Measurements from ENCODE around the gene LILRA5.
"Not testable (repeated sequence)": the region's sequence is repeated elsewhere in the genome, so short reads cannot be mapped to it uniquely, and the experiment has no call there.

DNA sequence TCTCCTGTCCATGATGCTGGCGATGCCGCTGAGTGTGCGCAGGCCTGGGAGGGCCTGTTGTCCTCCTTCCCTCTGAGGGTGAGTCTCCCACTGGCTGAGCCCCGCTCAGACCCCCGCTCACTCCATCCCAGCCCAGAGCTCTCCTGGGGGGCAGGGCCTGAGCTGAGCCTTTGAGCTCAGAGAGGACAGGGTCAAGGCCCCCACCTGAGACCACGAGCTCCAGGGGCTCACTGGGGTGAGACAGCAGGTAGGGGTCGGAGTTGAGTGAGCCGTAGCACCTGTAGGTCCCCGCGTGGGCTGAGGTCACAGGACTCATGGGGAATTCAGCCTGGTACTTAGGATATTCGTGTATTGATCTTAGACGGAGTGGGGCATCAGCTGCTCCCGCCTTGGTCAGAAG lies 34.9 kb downstream of the LILRA5 start:
- not testable (repeated sequence) for TF ChIP-seq GABPA (IDR thresholded peaks at IDR 0.05; ENCODE audit: low read depth); RCOR1 (IDR thresholded peaks at IDR 0.05; ENCODE audit: low read length)
- TF ChIP-seq, protein P1, sequence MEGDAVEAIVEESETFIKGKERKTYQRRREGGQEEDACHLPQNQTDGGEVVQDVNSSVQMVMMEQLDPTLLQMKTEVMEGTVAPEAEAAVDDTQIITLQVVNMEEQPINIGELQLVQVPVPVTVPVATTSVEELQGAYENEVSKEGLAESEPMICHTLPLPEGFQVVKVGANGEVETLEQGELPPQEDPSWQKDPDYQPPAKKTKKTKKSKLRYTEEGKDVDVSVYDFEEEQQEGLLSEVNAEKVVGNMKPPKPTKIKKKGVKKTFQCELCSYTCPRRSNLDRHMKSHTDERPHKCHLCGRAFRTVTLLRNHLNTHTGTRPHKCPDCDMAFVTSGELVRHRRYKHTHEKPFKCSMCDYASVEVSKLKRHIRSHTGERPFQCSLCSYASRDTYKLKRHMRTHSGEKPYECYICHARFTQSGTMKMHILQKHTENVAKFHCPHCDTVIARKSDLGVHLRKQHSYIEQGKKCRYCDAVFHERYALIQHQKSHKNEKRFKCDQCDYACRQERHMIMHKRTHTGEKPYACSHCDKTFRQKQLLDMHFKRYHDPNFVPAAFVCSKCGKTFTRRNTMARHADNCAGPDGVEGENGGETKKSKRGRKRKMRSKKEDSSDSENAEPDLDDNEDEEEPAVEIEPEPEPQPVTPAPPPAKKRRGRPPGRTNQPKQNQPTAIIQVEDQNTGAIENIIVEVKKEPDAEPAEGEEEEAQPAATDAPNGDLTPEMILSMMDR (IDR thresholded peaks at IDR 0.05): not testable (repeated sequence)

Data from SK-N-SH (cell line).